Fibroblast of villous mesenchyme (primary cell): Measurements from ENCODE around the gene TBX4. TPM values are rescaled to one million over a fixed set of nuclear protein-coding genes. Genes with fewer than 3 reads are reported as not detected.

ENCODE experiments used
- DNase-seq: peaks from one replicate; pipeline ENCODE4 v3.0.0-alpha.2; 2010; ENCODE audit warnings: low read depth
- H3K4me3 ChIP-seq: 2 replicates; pipeline ENCODE4 v1.5.1; 2011; ENCODE audit warnings: low read depth, mild to moderate bottlenecking, low read length
- total RNA-seq: library from RNA; depleted of rRNA; stranded (reverse); fragments of >200 nt; gene quantifications from 2 replicates; pipeline ENCODE4 v1.2.3, GENCODE V29; 2012
- TF ChIP-seq, protein P1 (sequence below): IDR thresholded peaks from 2 replicates; pipeline ENCODE4 v1.5.1; 2012; ENCODE audit warnings: low read depth, mild to moderate bottlenecking, low read length; ENCODE audit not compliant: insufficient read depth

TBX4 gene
- total RNA-seq, result not detected in 2 replicates

DNA sequence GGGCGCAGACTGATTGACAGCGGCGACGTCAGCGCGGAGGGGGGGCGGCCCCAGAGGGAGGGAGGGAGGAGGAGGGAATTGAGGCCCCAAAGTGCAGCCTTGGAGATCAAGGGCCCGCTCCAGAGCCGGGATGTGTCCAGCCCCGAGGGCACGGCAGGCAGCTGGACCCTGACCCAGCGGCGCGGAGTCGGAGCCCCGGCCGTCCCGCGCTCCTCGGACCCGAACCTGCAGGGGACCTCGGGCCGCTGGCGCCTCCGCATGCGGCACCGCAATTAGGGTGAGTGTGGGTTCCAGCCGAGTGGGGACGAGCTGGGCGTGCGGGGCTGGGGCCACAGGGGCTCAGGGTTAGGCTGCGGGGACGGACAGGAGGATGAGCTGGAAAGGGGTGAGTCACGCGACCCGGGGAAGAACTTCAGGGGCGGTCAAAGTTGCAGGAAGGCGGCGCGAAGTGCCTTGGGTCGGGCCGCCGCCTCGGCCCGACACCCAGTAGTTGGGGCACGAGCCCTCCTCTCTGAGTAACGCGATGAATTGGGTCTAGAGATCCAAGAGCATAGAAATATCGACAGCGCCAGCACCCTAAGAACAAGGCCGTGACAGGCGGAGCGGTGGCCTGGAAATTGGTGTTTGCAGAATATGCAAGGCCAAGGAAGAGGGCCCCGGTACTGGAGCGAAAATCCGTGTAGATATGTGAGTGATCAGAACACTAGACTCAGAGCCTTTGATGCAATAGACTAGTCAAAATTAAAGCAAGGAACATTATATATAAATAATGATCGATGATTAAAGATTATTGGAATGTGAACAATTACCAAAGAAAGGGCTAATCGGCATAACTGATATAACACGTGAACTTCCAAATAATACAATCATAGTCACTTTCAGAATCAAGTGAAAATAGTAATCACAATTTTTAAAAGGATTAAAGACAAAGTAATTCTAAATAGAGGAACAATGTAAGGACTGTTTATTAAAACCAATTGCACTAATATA, at the start of gene TBX4:
Gene TBX4 (plus strand): TSS at position 122 of the 990 bp plus-strand sequence. CDS start 4,069 bp downstream, outside the sequence.
- DNase-seq, result no peak
- H3K4me3 ChIP-seq, result no peak within 1 kb of the TSS
- TF ChIP-seq, protein P1, sequence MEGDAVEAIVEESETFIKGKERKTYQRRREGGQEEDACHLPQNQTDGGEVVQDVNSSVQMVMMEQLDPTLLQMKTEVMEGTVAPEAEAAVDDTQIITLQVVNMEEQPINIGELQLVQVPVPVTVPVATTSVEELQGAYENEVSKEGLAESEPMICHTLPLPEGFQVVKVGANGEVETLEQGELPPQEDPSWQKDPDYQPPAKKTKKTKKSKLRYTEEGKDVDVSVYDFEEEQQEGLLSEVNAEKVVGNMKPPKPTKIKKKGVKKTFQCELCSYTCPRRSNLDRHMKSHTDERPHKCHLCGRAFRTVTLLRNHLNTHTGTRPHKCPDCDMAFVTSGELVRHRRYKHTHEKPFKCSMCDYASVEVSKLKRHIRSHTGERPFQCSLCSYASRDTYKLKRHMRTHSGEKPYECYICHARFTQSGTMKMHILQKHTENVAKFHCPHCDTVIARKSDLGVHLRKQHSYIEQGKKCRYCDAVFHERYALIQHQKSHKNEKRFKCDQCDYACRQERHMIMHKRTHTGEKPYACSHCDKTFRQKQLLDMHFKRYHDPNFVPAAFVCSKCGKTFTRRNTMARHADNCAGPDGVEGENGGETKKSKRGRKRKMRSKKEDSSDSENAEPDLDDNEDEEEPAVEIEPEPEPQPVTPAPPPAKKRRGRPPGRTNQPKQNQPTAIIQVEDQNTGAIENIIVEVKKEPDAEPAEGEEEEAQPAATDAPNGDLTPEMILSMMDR, result no peak

DNA sequence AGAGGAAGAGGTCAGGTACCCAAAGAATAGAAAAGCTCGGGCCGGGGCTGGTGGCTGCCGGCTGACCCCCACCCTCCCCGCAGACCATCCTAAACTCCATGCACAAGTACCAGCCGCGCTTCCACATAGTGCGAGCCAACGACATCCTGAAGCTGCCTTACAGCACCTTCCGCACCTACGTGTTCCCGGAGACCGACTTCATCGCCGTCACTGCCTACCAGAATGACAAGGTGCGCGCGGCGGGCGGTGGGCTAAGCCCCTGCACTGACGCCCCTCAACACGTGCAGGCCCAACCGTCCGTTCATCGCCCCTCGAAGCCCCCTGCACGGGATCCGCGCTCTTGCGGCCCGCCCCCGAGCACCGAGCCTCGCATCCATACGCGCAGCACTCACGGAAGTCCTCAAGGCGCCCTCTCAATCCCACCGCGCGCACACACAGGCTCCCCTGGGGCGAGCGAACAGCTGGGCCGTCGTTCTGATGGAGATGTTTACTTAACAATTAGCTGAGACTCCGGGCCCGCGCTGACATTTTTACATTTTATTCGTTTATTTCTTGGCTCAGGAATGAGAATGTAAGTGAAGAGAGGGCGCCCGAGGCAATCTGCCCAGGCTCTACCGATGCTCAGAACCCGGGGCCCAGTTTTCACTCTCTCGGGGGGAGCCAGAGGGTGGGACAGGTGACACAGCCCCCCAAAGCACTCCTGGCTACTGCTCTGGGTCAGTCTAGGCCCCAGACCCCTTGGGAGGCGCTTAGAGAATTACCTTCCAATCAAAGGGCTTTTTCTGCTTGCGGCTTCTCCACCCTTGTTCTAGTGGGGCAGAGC, 49.0 kb upstream of the TBX4 start:
- TF ChIP-seq, protein P1, result no peak
- H3K4me3 ChIP-seq, result peak overlapping the region; percentile 74
- peak; percentile 63 for DNase-seq

DNA sequence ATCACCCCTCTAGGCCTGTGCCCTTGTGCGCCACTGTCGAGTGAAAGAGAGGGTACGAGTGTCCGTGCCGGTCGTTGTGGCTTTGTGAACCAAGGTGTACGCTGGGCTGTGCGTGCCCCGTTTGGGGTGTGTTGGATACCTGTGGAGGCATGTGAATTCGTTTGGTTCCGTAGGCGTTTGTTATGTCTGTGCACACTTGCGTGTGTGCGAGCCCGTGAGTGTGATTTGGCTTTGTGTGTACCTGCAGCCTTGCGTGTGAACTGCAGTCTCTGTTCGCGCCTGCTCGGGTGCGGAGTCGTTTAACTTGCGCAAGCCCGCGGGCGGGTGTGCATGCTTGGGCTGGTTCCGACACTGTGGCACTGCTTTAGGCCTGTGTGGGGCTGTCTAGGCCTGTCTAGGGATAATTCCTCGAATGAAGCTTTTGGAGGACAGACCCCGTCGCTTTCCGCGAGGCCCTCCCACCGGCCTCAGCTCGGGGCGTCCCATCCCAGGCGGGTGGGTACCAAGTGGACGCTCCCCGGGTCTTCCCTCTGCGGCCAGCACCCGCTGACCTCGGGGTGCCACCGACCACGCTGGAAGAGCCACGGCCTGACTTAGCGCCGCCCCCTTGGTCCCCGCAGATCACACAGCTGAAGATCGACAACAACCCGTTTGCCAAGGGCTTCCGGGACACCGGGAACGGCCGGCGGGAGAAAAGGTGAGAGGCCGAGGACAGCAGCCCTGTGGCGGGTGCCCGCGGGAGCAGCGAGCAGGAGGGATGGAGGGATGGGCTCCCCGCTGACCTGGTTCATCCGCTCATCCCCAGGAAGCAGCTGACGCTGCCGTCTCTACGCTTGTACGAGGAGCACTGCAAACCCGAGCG, 48.2 kb upstream of the TBX4 start:
- TF ChIP-seq, protein P1, result no peak
- peak overlapping the region; percentile 74 for H3K4me3 ChIP-seq
- DNase-seq, result peak; percentile 64

DNA sequence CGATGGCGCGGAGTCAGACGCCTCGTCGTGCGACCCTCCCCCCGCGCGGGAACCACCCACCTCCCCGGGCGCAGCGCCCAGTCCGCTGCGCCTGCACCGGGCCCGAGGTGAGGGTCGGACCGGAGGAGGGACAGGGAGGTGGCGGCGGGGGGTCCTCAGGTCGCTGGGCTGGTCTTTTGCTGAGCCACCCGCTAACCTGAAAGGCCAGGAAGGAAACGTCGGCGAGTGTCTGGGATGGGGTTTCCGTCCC, 47.6 kb upstream of the TBX4 start:
- TF ChIP-seq, protein P1, result no peak
- no peak for DNase-seq
- H3K4me3 ChIP-seq, result peak overlapping the region; percentile 74

DNA sequence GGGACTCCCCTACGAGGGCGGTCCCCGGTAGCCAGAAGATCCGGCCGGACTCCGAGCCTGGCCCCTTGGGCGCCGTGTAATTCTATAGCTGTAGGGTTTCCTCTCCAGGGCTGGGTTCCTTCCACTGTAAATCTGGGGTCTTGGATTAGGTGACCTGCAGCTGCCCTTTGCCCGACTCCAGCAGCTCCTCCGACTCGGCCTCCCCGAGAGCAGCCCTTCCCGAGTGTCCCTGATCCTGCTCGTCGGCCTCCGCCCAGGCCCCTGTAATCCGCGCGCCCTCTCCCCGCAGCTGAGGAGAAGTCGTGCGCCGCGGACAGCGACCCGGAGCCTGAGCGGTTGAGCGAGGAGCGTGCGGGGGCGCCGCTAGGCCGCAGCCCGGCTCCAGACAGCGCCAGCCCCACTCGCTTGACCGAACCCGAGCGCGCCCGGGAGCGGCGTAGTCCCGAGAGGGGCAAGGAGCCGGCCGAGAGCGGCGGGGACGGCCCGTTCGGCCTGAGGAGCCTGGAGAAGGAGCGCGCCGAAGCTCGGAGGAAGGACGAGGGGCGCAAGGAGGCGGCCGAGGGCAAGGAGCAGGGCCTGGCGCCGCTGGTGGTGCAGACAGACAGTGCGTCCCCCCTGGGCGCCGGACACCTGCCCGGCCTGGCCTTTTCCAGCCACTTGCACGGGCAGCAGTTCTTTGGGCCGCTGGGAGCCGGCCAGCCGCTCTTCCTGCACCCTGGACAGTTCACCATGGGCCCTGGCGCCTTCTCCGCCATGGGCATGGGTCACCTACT, 47.1 kb upstream of the TBX4 start:
- DNase-seq, result no peak
- TF ChIP-seq, protein P1, result no peak
- H3K4me3 ChIP-seq, result peak overlapping the region; percentile 74
